D721Med (cell line): ENCODE results near the gene MIAT.

ENCODE experiments used
- DNase-seq: peaks from one replicate; pipeline ENCODE4 v3.0.0; 2011; ENCODE audit warnings: low spot score; ENCODE audit not compliant: insufficient read length
- FAIRE-seq: peaks from 2 replicates; lab custom pipeline; 2011; peaks lifted over from hg19 to GRCh38; lab: Jason Lieb, UNC
- CTCF ChIP-seq: IDR thresholded peaks from 2 replicates; pipeline ENCODE4 v1.5.1; 2012; ENCODE audit warnings: mild to moderate bottlenecking, control low read depth; ENCODE audit not compliant: insufficient read depth; ENCODE audit errors: missing control alignments

The MIAT gene

GRCh38 chr22:26632422-26633155, 24.8 kb upstream of the MIAT start:
- no peak for DNase-seq
- FAIRE-seq: no peak
- no peak for TF ChIP-seq CTCF

GRCh38 chr22:26634189-26634588, 23.2 kb upstream of the MIAT start:
- no peak for TF ChIP-seq CTCF
- FAIRE-seq (no peak), DNase-seq (no peak)

GRCh38 chr22:26635117-26635516, 22.3 kb upstream of the MIAT start:
- FAIRE-seq (no peak), DNase-seq (no peak)
- TF ChIP-seq CTCF: no peak

GRCh38 chr22:26636296-26636695, 21.1 kb upstream of the MIAT start:
- no peak for TF ChIP-seq CTCF
- FAIRE-seq (no peak), DNase-seq (no peak)

DNA sequence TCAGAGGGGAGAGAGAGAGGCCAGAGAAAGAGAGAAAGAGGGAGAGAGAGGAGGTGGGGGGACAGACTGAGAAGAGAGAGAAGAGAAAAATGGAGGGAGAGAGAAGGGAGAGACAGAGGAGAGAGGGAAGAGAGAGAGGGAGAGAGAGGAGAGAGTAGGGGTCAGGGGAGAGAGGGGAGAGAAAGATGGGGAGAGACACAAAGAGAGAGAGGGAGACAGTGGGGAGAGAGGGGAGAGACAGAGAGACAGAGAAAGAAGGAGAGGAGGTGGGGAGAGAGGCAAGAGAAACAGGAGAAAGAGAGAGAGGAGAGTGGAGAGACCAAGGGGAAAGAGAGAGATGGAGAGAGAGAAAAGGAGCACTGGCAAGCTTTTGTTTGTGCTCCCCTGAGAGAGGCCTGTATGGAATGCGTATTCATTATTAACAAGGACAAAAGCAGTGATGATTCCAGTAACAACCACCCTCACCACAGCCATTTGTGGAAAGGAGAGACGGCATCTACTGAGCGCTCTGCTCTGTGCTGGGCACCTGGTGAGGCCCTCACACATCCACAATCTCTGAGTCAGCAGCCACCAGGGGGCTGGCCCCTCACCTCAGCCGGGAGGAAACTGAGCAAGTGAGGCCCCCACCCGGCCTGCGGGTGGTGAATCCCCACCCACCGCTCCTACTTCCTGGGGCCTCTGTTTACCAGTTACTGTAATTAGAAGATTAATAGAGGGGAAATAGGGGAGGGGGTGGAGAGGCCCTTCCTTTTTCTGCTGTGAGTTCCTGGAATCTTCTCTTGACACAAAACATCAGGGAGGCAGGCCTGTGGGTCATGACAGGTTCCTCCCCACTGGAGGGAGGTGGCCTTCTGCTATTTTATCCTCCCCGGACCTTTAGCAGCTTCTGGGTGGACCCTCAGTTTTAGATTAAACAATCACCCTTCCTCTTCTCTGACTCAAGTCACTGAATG, 14.6 kb upstream of the MIAT start:
- TF ChIP-seq CTCF: no peak
- FAIRE-seq (no peak), DNase-seq (no peak)

GRCh38 chr22:26643418-26644100, 13.8 kb upstream of the MIAT start:
- FAIRE-seq (no peak), DNase-seq (no peak)
- no peak for TF ChIP-seq CTCF
